Measurements from ENCODE around the gene GOLGA8A. TPM values are rescaled to one million over a fixed set of nuclear protein-coding genes. Genes with fewer than 3 reads are reported as not detected.
"Not testable (repeated sequence)": the region's sequence is repeated elsewhere in the genome, so short reads cannot be mapped to it uniquely, and the experiment has no call there.

GOLGA8A gene
- total RNA-seq, 1 donor from 2014 or later: 25.8 TPM

GRCh38 chr15:34408973-34409372 lies 28.6 kb downstream of the GOLGA8A start:
- DNase-seq (ENCODE audit: low read depth): not testable (repeated sequence)

DNA sequence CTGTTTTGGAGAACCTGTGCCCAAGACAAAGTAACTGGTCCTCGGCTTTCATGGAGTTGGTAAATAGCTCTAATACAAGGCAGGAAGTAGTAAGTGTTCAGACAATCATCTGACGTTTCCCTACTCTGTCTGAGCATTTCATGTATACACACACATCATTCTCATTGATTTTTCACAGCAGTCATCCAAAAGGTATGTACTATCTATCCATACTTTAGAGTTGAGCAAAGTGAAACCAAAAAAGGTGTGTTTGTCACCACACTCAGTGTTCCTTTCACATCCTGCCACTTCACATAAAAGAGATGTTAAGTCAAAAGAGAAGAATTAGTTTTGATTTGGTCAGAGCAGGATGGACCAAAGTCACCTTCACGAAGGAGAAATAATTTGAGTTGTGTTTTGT lies 33.7 kb downstream of the GOLGA8A start:
- not testable (repeated sequence) for DNase-seq (ENCODE audit: low read depth)

DNA sequence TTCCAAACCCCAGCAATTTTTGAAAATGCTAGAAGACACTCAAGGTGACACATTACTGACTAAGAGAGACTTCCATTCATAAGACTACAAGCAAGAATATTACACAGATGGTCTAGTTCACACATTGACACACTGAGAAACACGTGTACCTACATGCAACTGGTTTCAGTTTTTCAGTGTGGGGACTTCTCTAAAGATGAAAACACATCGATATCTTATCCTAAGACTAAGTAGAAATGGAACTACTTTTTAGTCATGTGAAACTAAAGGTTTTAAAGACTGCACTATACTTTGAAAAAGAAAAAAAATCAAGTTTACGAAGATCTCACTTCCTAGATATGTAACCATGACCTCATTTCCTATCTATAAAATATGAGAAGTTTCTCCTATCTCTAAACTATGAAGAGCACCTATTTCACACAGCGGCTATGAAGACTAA lies 34.4 kb downstream of the GOLGA8A start:
- DNase-seq (ENCODE audit: low read depth): not testable (repeated sequence)

GRCh38 chr15:34397637-34398259 lies 39.9 kb downstream of the GOLGA8A start:
- not testable (repeated sequence) for DNase-seq (ENCODE audit: low read depth)

DNA sequence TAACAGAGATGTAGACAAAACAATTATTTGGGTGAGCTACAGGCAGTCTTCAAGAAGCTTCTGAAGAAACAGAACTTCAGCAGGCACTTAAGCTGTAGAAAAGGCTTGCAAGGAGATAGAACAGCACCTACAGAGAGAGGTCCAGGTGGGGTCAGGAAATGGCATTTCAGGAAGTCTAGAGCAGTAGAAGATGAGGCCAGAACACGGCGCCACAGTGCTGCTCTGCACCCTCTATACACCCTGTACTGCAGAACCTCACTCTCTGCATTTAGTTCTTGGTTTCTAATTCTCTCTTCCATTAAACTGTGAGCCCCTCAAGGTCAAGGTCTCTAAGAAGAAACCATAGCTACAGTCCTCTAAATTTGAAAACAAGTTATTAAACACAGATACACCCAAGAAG lies 44.6 kb downstream of the GOLGA8A start:
- not testable (repeated sequence) for DNase-seq (ENCODE audit: low read depth)

DNA sequence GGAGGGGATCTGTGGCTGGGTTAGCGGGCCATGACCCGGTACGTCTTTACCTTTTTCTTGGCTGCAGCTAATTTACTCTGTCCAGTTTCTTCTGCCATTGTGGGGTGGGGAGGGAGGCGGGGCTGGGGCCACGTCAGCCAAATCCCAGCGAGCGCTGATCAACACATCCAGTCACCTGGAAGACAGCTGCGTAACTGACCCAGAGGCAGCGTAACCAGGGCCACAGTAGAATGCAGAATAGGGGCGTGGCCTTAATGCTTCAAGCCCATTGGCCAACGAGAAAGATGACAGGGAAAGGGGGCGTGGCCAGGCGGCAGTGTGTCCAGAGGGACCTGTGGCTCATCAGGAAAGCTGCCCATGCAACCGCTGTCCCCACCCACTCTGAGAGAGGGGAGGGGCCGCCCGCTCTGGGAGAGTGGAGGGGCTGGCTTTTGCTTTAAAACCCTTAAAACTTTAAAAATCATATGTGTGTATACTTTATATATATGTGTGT lies 48.0 kb downstream of the GOLGA8A start:
- not testable (repeated sequence) for DNase-seq (ENCODE audit: low read depth)

Other genes with a start within 250 kb of the GOLGA8A start
- 51.9 and 54.5 TPM in 2 replicates for gene KATNBL1, start 227.7 kb downstream of the GOLGA8A start, total RNA-seq
- 143 and 257 TPM in 2 replicates for gene EMC4, start 212.8 kb downstream of the GOLGA8A start, total RNA-seq
- gene SLC12A6, start 100.0 kb downstream of the GOLGA8A start, total RNA-seq: 10.1 and 19.8 TPM in 2 replicates
- 147 and 242 TPM in 2 replicates for gene NOP10, start 94.7 kb downstream of the GOLGA8A start, total RNA-seq
- not detected in 2 replicates for gene NUTM1, start 94.5 kb downstream of the GOLGA8A start, total RNA-seq
- 8.2 and 12.6 TPM in 2 replicates for gene LPCAT4, start 70.6 kb downstream of the GOLGA8A start, total RNA-seq
- 8.3 and 61.7 TPM in 2 replicates for gene GOLGA8B, start 145.8 kb upstream of the GOLGA8A start, total RNA-seq